ENCODE measurements around the gene CLIC1.

CLIC1 gene

GRCh38 chr6:31737991-31738979, 2.0 kb upstream of the CLIC1 start:
- DNase-seq, result peak; percentile 47
- no peaks in the 10 kb centered on the region for H3K9me3 Mint-ChIP-seq
- H3K4me3 Mint-ChIP-seq, result peak overlapping the region; percentile 94 to 98
- peaks cover 30 to 43% of the 10 kb centered on the region in 2 donors for H3K36me3 Mint-ChIP-seq
- H3K27me3 Mint-ChIP-seq, result no peaks in the 10 kb centered on the region
- H3K4me1 Mint-ChIP-seq, result peaks cover 39 to 64% of the 10 kb centered on the region in 2 donors
- H3K27ac Mint-ChIP-seq, result peak overlapping the region; percentile 93
- peak; percentile 14 to 26 for ATAC-seq (replicated peaks)

- Mint-ChIP-seq H3K36me3 (peaks cover 30 to 39% of the 10 kb centered on the region in 2 donors), H3K27me3 (no peaks in the 10 kb centered on the region), H3K9me3 (no peaks in the 10 kb centered on the region), H3K4me1 (peaks cover 42 to 67% of the 10 kb centered on the region in 2 donors), H3K4me3 (peak overlapping the region; percentile 94 to 98), H3K27ac (peak overlapping the region; percentile 93)
- ATAC-seq (replicated peaks), result no peak
- no peak for DNase-seq
Observed at GRCh38 chr6:31737315-31737990, 1.1 kb upstream of the CLIC1 start.

- Mint-ChIP-seq H3K4me3 (peak overlapping the region; percentile 94 to 98), H3K27me3 (no peaks in the 10 kb centered on the region), H3K36me3 (peaks cover 29 to 37% of the 10 kb centered on the region in 2 donors), H3K27ac (peak overlapping the region; percentile 93), H3K4me1 (peaks cover 42 to 72% of the 10 kb centered on the region in 2 donors), H3K9me3 (no peaks in the 10 kb centered on the region)
- ATAC-seq (replicated peaks) (no peak), DNase-seq (no peak)
Observed at GRCh38 chr6:31736768-31737314, 511 bp upstream of the CLIC1 start.

DNA sequence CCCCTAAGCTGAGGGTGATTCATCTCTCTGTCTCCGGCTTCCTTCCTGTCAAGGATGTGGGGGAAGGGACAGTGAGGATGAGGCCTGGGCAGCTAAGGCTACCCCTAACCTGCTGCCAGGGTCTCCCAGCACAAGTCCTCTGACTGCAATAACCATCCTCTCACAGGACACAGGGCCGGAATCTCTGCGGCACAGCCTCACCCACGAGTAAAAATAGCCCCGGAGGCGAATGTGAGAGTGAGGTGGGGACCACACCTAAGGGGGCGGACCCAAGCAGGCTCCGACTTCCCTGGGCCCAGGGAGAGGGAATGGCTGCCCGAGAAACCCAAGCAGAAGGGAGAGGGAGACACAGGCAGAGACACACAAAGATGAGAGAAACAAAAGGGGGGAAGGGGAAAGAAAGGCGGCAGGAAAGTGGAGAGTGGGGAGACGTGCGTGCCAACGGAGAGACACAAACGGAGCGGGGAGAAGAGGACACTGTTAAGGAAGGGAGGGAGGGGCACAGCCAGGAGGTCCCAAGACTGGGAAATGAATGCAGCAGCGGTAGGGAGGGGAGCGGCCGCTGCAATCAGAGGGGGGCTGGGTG, 1.4 kb downstream of the CLIC1 start:
- ATAC-seq (replicated peaks), result peak; percentile 17 to 24
- H3K27ac Mint-ChIP-seq, result peak overlapping the region; percentile 93
- peaks cover 48 to 72% of the 10 kb centered on the region in 2 donors for H3K4me1 Mint-ChIP-seq
- H3K27me3 Mint-ChIP-seq, result no peaks in the 10 kb centered on the region
- H3K4me3 Mint-ChIP-seq, result peak overlapping the region; percentile 94 to 98
- H3K9me3 Mint-ChIP-seq, result no peaks in the 10 kb centered on the region
- peak; percentile 50 for DNase-seq
- peaks cover 33 to 47% of the 10 kb centered on the region in 2 donors for H3K36me3 Mint-ChIP-seq

DNA sequence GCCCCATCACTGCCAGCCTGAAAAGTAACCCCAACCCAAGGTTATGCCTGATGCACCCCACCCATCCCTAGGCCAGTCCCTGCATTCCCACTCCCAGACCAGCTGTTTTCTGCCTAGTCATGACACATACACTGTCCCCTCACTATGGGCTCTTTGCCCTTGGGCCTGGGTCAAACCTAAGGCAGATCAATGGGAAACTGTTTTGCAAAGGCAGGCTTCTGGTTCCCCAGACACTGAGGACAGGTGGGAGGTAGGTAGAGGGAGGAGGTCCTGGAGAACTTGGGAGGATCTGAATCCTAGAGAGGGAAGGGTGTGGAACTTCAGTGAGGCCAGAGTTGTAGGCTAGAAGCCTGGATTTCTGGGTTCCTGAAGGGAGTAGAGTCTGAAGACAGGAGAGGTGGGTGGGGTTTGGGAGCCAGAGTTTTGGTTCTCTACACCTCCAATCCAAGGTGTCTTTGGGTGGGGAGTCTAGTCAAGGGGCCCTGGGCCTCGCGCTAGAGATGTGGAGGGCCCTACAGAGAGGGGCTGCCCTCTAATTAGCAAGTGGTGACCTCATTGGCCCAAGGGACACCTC, 2.0 kb downstream of the CLIC1 start:
- H3K27me3 Mint-ChIP-seq, result no peaks in the 10 kb centered on the region
- no peaks in the 10 kb centered on the region for H3K9me3 Mint-ChIP-seq
- peaks cover 50 to 71% of the 10 kb centered on the region in 2 donors for H3K4me1 Mint-ChIP-seq
- H3K36me3 Mint-ChIP-seq, result peaks cover 31 to 48% of the 10 kb centered on the region in 2 donors
- peak overlapping the region; percentile 93 for H3K27ac Mint-ChIP-seq
- DNase-seq (no peak), ATAC-seq (replicated peaks) (no peak)
- peak overlapping the region; percentile 94 to 98 for H3K4me3 Mint-ChIP-seq

DNA sequence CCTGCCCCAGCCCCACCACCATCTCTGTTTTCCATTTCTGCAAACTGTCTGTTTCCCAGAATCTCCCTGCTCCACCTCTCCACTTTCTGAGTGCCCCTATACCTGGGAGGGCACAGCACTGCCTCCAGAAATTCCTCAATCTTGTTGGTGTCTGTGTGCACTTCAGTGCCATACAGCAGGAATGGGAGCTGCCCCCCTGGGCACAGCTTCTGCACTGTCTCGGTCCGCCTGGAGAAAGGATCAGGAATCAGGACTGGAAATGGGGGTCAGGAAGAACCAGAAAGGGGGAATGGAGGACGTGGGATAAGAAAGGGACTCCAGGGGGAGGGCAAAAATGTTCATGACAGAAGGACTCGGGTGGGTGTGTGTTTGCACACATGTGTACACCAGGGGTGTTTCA, 2.6 kb downstream of the CLIC1 start:
- no peak for DNase-seq
- H3K4me1 Mint-ChIP-seq, result peaks cover 51 to 71% of the 10 kb centered on the region in 2 donors
- no peak overlapping the region for H3K27ac Mint-ChIP-seq
- no peak for ATAC-seq (replicated peaks)
- H3K4me3 Mint-ChIP-seq, result peak overlapping the region; percentile 54 to 94
- H3K27me3 Mint-ChIP-seq, result no peaks in the 10 kb centered on the region
- H3K36me3 Mint-ChIP-seq, result peaks cover 33 to 54% of the 10 kb centered on the region in 2 donors
- H3K9me3 Mint-ChIP-seq, result no peaks in the 10 kb centered on the region

- no peak for ATAC-seq (replicated peaks)
- Mint-ChIP-seq H3K4me1 (peaks cover 52 to 71% of the 10 kb centered on the region in 2 donors), H3K4me3 (no peak overlapping the region), H3K9me3 (no peaks in the 10 kb centered on the region), H3K27ac (no peak overlapping the region), H3K36me3 (peaks cover 45 to 64% of the 10 kb centered on the region in 2 donors), H3K27me3 (no peaks in the 10 kb centered on the region)
- DNase-seq, result no peak
Observed at GRCh38 chr6:31732029-31732428, 4.3 kb downstream of the CLIC1 start.

DNA sequence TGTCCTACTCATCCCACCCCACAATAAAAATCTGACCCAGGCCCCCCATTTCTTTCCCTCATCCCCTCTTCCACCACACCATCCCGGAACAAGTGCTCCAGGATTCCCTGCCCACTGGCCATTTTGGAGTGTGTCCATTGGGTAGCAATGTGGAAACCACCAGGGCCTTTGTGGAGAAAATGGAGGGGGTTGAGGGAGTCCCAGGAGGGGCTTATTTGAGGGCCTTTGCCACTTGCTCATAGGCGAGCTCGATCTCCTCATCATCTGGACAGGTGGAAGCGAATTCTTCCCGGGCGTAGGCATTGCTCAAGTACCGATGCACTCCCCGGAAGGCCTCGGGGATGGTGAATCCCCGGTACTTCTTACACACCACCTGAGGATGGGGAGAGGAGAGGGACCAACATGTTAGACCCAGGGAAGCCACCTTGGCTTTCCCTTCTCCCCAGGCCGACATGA, 5.7 kb downstream of the CLIC1 start:
- ATAC-seq (replicated peaks) (no peak), DNase-seq (no peak)
- H3K27me3 Mint-ChIP-seq, result no peaks in the 10 kb centered on the region
- no peaks in the 10 kb centered on the region for H3K9me3 Mint-ChIP-seq
- H3K4me3 Mint-ChIP-seq, result peak overlapping the region; percentile 95 to 97
- peak overlapping the region; percentile 96 for H3K27ac Mint-ChIP-seq
- H3K4me1 Mint-ChIP-seq, result peaks cover 61 to 79% of the 10 kb centered on the region in 2 donors
- peaks cover 52 to 73% of the 10 kb centered on the region in 2 donors for H3K36me3 Mint-ChIP-seq

GRCh38 chr6:31729979-31730630, 6.2 kb downstream of the CLIC1 start:
- Mint-ChIP-seq H3K36me3 (peaks cover 50 to 70% of the 10 kb centered on the region in 2 donors), H3K27me3 (no peaks in the 10 kb centered on the region), H3K4me1 (peaks cover 63 to 83% of the 10 kb centered on the region in 2 donors), H3K4me3 (peak overlapping the region; percentile 95 to 97), H3K9me3 (no peaks in the 10 kb centered on the region), H3K27ac (peak overlapping the region; percentile 96)
- DNase-seq, result peak; percentile 62
- peak; percentile 41 to 63 for ATAC-seq (replicated peaks)

DNA sequence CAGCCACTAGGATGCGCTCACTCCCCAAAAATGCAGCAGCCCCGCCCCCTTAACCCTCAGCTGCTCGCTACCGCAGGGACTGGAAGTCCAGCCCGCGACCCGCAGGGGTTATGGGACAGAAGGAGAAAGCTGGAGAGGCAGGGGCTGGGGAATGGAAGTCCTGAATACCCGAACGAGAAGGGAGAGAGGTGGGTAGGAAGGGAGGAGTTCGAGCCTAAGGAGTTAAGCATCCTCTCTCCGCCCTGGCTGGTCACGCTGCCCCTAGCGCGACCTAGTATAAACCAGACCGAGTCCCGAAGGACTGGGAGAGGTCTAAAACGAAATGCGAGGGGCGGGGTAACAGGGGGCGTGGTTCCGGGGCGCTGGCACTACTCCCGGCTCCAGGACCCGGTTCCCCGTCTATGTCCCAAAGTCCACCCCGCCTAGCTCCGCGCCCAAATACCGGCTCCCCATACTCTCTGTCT, 6.8 kb downstream of the CLIC1 start:
- peak; percentile 58 to 71 for ATAC-seq (replicated peaks)
- peak; percentile 68 for DNase-seq
- Mint-ChIP-seq H3K27ac (peak overlapping the region; percentile 96), H3K4me3 (peak overlapping the region; percentile 95 to 97), H3K36me3 (peaks cover 48 to 65% of the 10 kb centered on the region in 2 donors), H3K4me1 (peaks cover 61 to 82% of the 10 kb centered on the region in 2 donors), H3K9me3 (no peaks in the 10 kb centered on the region), H3K27me3 (no peaks in the 10 kb centered on the region)

DNA sequence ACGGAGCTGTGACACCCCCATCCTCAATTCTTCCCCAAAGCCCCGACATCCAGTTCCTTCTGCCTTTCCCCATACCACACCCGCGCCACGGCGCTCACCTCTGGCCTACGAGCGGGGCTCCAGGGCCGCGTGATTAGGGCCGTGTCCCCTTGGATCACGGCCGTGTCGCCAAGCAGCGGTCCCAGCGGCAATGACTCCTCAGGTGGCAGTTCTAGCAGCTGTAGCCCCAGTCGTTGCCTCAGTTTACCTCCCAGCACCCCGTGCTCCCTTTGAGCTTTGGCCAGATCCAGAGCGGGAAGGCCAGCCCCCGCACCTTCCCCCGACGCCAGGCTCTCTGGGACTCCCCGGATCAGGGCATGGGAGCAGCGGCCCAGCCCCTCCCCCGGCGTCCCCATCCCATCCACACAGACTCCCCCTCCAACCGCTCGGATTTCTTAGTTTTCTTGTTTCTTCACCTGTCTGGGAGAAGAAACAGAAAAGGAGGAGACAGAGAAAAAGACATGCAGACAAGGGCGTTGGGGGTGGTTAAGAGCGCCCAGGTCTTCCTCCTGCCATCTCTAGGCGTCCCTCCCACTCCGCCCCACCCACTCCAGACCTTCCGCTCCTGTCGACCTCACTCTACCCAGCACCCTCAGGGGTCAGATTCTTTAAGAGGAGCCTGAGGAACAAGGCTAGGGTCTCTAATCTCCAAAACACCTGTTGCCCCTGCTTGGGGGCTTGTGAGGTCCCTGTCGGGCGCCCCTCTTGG, 7.4 kb downstream of the CLIC1 start, which contains the start of gene DDAH2:
Gene DDAH2 (minus strand): TSS at position 533 of the 748 bp plus-strand sequence. CDS start 138 bp downstream, at position 395.
- no peaks in the 10 kb centered on the region for H3K27me3 Mint-ChIP-seq
- peak; percentile 22 to 35 for ATAC-seq (replicated peaks)
- peaks cover 48 to 60% of the 10 kb centered on the region in 2 donors for H3K36me3 Mint-ChIP-seq
- H3K4me1 Mint-ChIP-seq, result peaks cover 59 to 79% of the 10 kb centered on the region in 2 donors
- DNase-seq, result no peak
- peak within 1 kb of the TSS; percentile 95 to 97 for H3K4me3 Mint-ChIP-seq
- H3K9me3 Mint-ChIP-seq, result no peaks in the 10 kb centered on the region
- H3K27ac Mint-ChIP-seq, result peak within 1 kb of the TSS; percentile 98

All from stimulated activated naive B cell treated with anti-CD40 and anti-IgM and Interleukin-4, amounts not matched to agents 10 μg/mL and 1 μg/mL and 100 μg/mL, for 72 hours (primary cell).